OCI-LY7 (cell line): Measurements from ENCODE around the gene NUDT14. TPM values are rescaled to one million over a fixed set of nuclear protein-coding genes. Genes with fewer than 3 reads are reported as not detected.

Experiments used
- BruUV-seq: library from RNA; stranded (reverse); fragments of 400-500 nt; replicated peaks from 2 replicates; lab custom pipeline; 2021; lab: Mats Ljungman, UMichigan
- CTCF ChIA-PET: fragments of 300-600 bp; sonication (Branson Sonifier 250); formaldehyde crosslinking; loops from one replicate; lab custom pipeline; 2022; ENCODE audit warnings: antibody characterized with exemption; ENCODE audit not compliant: unreplicated experiment; lab: Charles Lee
- POLR2A ChIA-PET: fragments of 300-600 bp; sonication (Branson Sonifier 250); formaldehyde crosslinking; loops from one replicate; lab custom pipeline; 2022; ENCODE audit warnings: antibody characterized with exemption; lab: Charles Lee
- DNase-seq: peaks from one replicate; pipeline ENCODE4 v3.0.0-alpha.2; 2015; ENCODE audit warnings: low spot score
- H2AFZ ChIP-seq: fragments of 200-600 bp; sonication (generic), shearing (Covaris generic); 2 replicates; pipeline ENCODE4 v1.6.1; 2014; ENCODE audit warnings: mild to moderate bottlenecking, antibody characterized with exemption, low read length, moderate library complexity
- H3K27ac ChIP-seq: fragments of 200-600 bp; sonication (generic); 2 replicates; pipeline ENCODE4 v1.5.1; 2014; ENCODE audit warnings: mixed run types, low read depth, mild to moderate bottlenecking, moderate library complexity, low read length, inconsistent platforms; ENCODE audit not compliant: poor library complexity, severe bottlenecking
- H3K36me3 ChIP-seq: fragments of 200-600 bp; sonication (generic); 2 replicates; pipeline ENCODE4 v1.6.1; 2014; ENCODE audit warnings: mild to moderate bottlenecking, antibody characterized with exemption, low read length, moderate library complexity, mixed read lengths; ENCODE audit not compliant: insufficient read depth
- H3K4me1 ChIP-seq: fragments of 200-600 bp; sonication (generic); 2 replicates; pipeline ENCODE4 v1.5.1; 2014; ENCODE audit warnings: mild to moderate bottlenecking, low read length; ENCODE audit not compliant: insufficient read depth, poor library complexity, severe bottlenecking
- H3K4me2 ChIP-seq: fragments of 200-600 bp; sonication (generic); 2 replicates; pipeline ENCODE4 v1.6.1; 2014; ENCODE audit warnings: mild to moderate bottlenecking, low read length
- H3K4me3 ChIP-seq: fragments of 200-600 bp; sonication (generic); 2 replicates; pipeline ENCODE4 v1.5.1; 2014; ENCODE audit warnings: mild to moderate bottlenecking, low read depth, low read length; ENCODE audit not compliant: poor library complexity, severe bottlenecking
- H3K79me2 ChIP-seq: fragments of 200-600 bp; sonication (generic); 2 replicates; pipeline ENCODE4 v1.6.1; 2016; ENCODE audit warnings: low read depth, mild to moderate bottlenecking, low read length, moderate library complexity, mixed read lengths; ENCODE audit not compliant: insufficient read depth
- H3K9me2 ChIP-seq: fragments of 200-600 bp; sonication (generic); 2 replicates; pipeline ENCODE4 v1.6.1; 2016; ENCODE audit warnings: mild to moderate bottlenecking, low read length, mixed read lengths; ENCODE audit not compliant: insufficient read depth
- H3K9me3 ChIP-seq: fragments of 200-600 bp; sonication (generic); 2 replicates; pipeline ENCODE4 v1.6.1; 2014; ENCODE audit warnings: mild to moderate bottlenecking, mixed run types, low read length, mixed read lengths
- H4K20me1 ChIP-seq: fragments of 200-600 bp; sonication (generic); 2 replicates; pipeline ENCODE4 v1.6.1; 2014; ENCODE audit warnings: mild to moderate bottlenecking, antibody characterized with exemption, low read length, moderate library complexity, mixed read lengths; ENCODE audit not compliant: insufficient read depth
- CTCF ChIP-seq: fragments of 200-600 bp; sonication (generic); conservative IDR thresholded peaks from 2 replicates; pipeline ENCODE4 v1.5.1; 2014; ENCODE audit warnings: mild to moderate bottlenecking, antibody characterized with exemption, low read length, moderate library complexity, mixed read lengths
- EZH2phosphoT487 ChIP-seq: fragments of 200-600 bp; sonication (generic); IDR thresholded peaks from 2 replicates; pipeline ENCODE4 v1.6.1; 2018; ENCODE audit warnings: low read depth, borderline replicate concordance, mild to moderate bottlenecking, mixed run types, antibody characterized with exemption, low read length, moderate library complexity, mixed read lengths
- intact Hi-C: fragments of 100-400 bp; cut with micrococcal nuclease; formaldehyde crosslinking; loops from one replicate; pipeline ENCODE4 v1.10.0; 2022; ENCODE audit not compliant: unreplicated experiment
- total RNA-seq, 2 experiments: library from RNA; depleted of rRNA in 1 of 2; stranded (reverse); fragments of >200 nt in 1 of 2; shearing (Covaris generic) in 1 of 2; gene quantifications; 2 replicates each; pipeline ENCODE4 v1.2.3, GENCODE V29; 2014 to 2022

Gene NUDT14
- total RNA-seq, 2 experiments from 2014 or later, result 32.1 to 37.5 TPM

DNA sequence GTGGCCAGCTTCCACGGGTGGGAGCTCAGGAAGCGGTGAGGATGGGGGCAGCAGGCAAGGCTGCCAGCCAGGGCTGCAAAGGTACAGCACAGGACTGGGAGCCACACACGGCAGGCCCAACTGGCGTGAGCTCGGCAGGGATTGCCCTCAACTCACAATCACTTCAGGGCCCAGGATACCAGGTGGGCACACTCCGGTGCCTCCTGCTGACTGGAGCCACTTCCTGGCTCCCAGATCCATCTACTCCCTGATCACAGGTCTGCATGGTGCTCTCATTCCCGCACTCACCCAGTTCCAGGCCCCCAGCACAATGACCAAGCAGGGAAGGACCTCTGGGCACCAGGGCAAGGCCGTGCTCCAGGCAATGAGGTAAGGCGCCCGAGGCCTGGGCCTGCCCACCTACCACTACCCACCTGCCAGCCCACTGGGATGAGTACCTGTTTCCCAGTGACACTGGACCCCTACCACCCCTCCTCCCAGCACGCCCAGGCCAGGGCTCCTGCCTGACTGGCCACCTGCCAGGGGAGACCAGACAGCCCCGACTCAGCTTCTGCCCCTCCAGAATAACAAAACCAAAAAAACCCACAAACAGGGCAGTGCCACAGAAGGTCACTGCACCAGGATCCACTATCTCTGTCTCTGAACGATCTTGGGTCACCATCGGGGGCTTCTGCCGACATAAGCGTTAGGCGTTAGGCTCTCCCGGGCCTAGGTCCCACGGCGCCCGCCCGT lies 14.4 kb downstream of the NUDT14 start:
- DNase-seq, result no peak
- CTCF ChIA-PET, result no interaction called here
- no peak for TF ChIP-seq EZH2phosphoT487
- TF ChIP-seq CTCF, result no peak
- no peaks in the 10 kb centered on the region; the same call in 1 of the 2 replicates for H4K20me1 ChIP-seq
- no peaks in the 10 kb centered on the region for H3K9me3 ChIP-seq
- no peaks in the 10 kb centered on the region for H3K9me2 ChIP-seq
- no peaks in the 10 kb centered on the region for H3K36me3 ChIP-seq
- H3K27ac ChIP-seq, result no peak overlapping the region
- H3K4me2 ChIP-seq, result no peak overlapping the region
- POLR2A ChIA-PET, result no interaction called here
- no peak overlapping the region for H2AFZ ChIP-seq
- peaks cover 34% of the 10 kb centered on the region for H3K4me1 ChIP-seq
- H3K4me3 ChIP-seq, result no peak overlapping the region
- BruUV-seq, result no TSS peak
- no peaks in the 10 kb centered on the region for H3K79me2 ChIP-seq
- intact Hi-C loops, result no loop called here

- POLR2A ChIA-PET, result interaction anchor here (0.6 kb wide), 1 partner anchor 105 kb away, joined by 3 read pairs; no protein-coding TSS in a partner anchor
- Histone ChIP-seq H3K4me2 (no peak overlapping the region), H3K27ac (no peak overlapping the region), H3K9me2 (no peaks in the 10 kb centered on the region), H3K4me3 (no peak overlapping the region), H4K20me1 (no peaks in the 10 kb centered on the region; the same call in 1 of the 2 replicates), H3K9me3 (no peaks in the 10 kb centered on the region), H2AFZ (no peak overlapping the region), H3K4me1 (peaks cover 26% of the 10 kb centered on the region), H3K36me3 (no peaks in the 10 kb centered on the region), H3K79me2 (no peaks in the 10 kb centered on the region)
- no TSS peak for BruUV-seq
- CTCF ChIA-PET, result no interaction called here
- intact Hi-C loops, result no loop called here
- no peak for DNase-seq
- TF ChIP-seq CTCF (no peak), EZH2phosphoT487 (no peak)
Measured at GRCh38 chr14:105165761-105166485, 15.2 kb downstream of the NUDT14 start.
